ENCODE results near the gene LGALS13.
"Not testable (repeated sequence)": the region's sequence is repeated elsewhere in the genome, so short reads cannot be mapped to it uniquely, and the experiment has no call there.

The LGALS13 gene

GRCh38 chr19:39617745-39618144 is 15.4 kb downstream of the LGALS13 start:
- no peak for DNase-seq (ENCODE audit: low spot score)

GRCh38 chr19:39623946-39624345 is 21.6 kb downstream of the LGALS13 start:
- no peak for DNase-seq (ENCODE audit: low spot score)

GRCh38 chr19:39627631-39628030 is 25.3 kb downstream of the LGALS13 start:
- DNase-seq (ENCODE audit: low spot score) = not testable (repeated sequence)

DNA sequence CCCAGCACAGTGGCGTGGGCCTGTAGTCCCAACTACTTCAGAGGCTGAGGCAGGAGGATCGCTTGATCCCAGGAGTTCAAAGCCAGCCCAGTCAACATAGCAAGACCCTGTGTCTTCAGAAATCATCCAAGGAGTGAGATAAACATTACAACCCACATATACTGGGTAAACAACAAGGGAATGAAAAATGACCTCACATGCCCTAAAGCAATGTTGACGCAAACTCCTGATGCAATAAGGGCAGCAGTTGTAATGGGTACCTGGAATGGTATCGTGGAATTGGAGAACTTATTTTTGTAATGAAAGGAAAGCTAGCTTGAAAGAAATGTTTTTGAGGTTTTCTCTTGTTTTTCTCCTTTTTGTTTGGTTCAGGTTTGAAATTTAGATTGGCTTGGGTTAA is 28.9 kb downstream of the LGALS13 start:
- no peak for DNase-seq (ENCODE audit: low spot score)

DNA sequence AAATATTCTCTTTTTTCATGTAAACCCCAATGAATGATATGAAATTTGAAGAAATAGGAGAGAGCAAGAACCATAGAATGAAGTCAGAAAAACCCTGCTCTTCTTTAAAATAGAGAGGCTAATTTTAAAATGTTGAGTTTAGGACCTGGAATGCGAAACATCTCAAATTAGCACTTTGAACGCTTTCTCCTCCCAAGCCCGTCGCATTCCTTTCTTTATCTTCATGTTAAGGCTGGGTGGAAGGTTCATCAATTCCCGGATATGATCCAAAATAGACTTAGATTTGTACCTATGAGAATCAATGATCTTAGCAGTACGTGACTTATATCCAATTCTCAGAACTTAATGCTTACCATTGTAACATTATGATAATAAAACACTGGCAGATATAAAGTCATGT is 29.3 kb downstream of the LGALS13 start:
- no peak for DNase-seq (ENCODE audit: low spot score)

DNA sequence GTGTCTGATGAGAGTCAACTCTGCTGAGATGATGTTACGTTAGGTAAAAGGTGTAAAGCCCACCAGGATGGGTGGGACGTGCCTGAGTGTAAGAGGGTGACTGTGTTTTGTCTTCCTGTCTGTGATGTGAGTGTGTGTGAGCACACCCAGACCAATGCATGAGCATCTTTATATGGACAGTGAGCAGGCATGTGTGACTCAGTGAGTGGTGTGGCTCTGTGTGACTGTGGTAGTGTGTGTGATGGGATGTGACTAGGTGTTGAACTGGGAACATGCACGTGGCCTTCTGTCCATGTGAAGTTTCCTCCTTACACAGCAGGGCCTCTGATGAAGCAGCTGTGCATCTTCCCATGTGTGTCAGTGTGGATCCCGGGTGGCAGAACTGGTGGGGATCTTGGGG is 35.6 kb downstream of the LGALS13 start:
- no peak for DNase-seq (ENCODE audit: low spot score)

DNA sequence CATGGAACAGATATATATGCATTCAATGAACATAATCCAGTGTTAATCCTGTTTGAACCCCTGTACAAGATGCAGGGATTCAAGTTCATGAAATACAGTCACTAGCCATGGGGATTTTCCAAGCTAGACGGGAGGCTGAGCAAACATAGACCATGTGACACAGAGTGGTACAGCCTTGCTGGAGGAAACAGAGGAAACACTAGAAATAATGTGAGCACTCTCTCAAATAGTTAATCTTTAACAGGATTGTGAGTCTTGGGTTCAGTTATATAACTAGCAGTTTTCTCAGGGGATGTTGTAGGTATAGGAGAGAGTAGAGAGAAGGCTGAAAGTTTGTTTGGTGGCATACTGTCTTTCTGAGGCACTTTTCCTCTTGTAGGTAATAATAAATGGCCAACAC is 39.4 kb downstream of the LGALS13 start:
- DNase-seq (ENCODE audit: low spot score) = no peak

DNA sequence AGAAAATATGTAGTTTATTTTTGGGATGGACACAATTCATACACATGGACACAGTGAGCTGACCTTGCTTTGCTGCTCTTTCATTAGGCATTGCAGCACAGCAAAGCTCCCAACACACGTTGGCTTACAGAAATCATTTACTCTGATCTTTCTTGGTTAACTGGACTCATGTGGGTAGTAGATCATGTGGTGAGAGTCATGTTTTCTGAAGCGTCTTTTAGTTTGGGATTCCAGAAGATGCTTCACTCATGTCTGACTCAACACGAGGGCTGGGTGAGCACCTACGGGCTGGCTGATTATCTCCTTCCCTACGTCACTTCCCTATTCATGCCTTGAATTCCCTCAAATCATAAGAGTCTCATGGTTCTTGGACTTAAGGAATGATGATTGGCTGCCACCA is 41.3 kb downstream of the LGALS13 start:
- no peak for DNase-seq (ENCODE audit: low spot score)

- peak; percentile 44 for DNase-seq (ENCODE audit: low spot score)
These were observed 43.6 kb downstream of the LGALS13 start for GRCh38 chr19:39645800-39646411.

GRCh38 chr19:39647918-39648317 is 45.6 kb downstream of the LGALS13 start:
- no peak for DNase-seq (ENCODE audit: low spot score)

- no peak for DNase-seq (ENCODE audit: low spot score)
These were observed 53.3 kb downstream of the LGALS13 start, which contains the start of gene LGALS16 for GRCh38 chr19:39655613-39656012. Gene LGALS16, plus strand, starts transcription at chr19:39655913. Its CDS starts 49 bp downstream, at chr19:39655962.

All from iPS-NIHi11 (cell line).